H1 (cell line): ENCODE results near the gene SLC6A8. TPM values are rescaled to one million over a fixed set of nuclear protein-coding genes. Genes with fewer than 3 reads are reported as not detected.

ENCODE experiments used
- FOSL1 ChIP-seq: IDR thresholded peaks from 2 replicates; pipeline ENCODE4 v1.6.1; 2011; ENCODE audit warnings: mild to moderate bottlenecking, low read depth, low read length, moderate library complexity; ENCODE audit not compliant: insufficient read depth
- JUND ChIP-seq: IDR thresholded peaks from 2 replicates; pipeline ENCODE4 v1.6.1; 2011; ENCODE audit warnings: mild to moderate bottlenecking, improper control_type of control experiment, low read length
- SRF ChIP-seq: IDR thresholded peaks from 2 replicates; pipeline ENCODE4 v1.6.1; 2011; ENCODE audit warnings: mild to moderate bottlenecking, low read depth, low read length, moderate library complexity
- polyA plus RNA-seq, 7 experiments: library from polyadenylated mRNA; depleted of rRNA in 3 of 7; stranded (reverse) in 5 of 7; unstranded in 2 of 7; fragments of >200 nt in 5 of 7; fragments of 200-250 nt in 2 of 7; gene quantifications; 1 replicate in 5 of 7; 2 replicates in 1 of 7; 4 replicates in 1 of 7; pipeline versions ENCODE4 v1.2.1 to v1.2.3, GENCODE V29; 2011 to 2013; ENCODE audit warnings: missing spikeins in 2 of 7, mixed read lengths in 2 of 7
- total RNA-seq: library from RNA; stranded (reverse); fragmentation: NEBNext Ultra II Directional; extraction: Animal tissue kit (Norgen Biotek cat#: 25700); gene quantifications from 2 replicates; pipeline ENCODE4 v1.2.1, GENCODE V29; 2021

Gene SLC6A8
- total and polyA plus RNA-seq, 2 of the 8 experiments (the other 6 are each of a cell fraction or from before 2014, with no cell fraction given) = 87.7 to 94.7 TPM

- TF ChIP-seq JUND (no peak), SRF (no peak), FOSL1 (no peak)
These were observed 19.1 kb upstream of the SLC6A8 start (continued) for GRCh38 chrX:153668423-153669173.
